GM12891 (cell line): ENCODE data around the gene INHBE.

Experiments used
- DNase-seq: peaks from one replicate; pipeline ENCODE4 v3.0.0; 2011; ENCODE audit warnings: low spot score; ENCODE audit not compliant: insufficient read length
- FAIRE-seq: peaks from 2 replicates; lab custom pipeline; 2011; peaks lifted over from hg19 to GRCh38; lab: Jason Lieb, UNC
- PAX5 ChIP-seq: IDR thresholded peaks from 2 replicates; pipeline ENCODE4 v1.6.1; 2011; ENCODE audit warnings: low read length, moderate library complexity, mild to moderate bottlenecking; ENCODE audit not compliant: insufficient read depth, severe bottlenecking
- POLR2A ChIP-seq: IDR thresholded peaks from 2 replicates; pipeline ENCODE4 v1.6.1; 2011; ENCODE audit warnings: low read depth, low read length, control low read depth
- POLR2AphosphoS5 ChIP-seq: IDR thresholded peaks from 2 replicates; pipeline ENCODE4 v1.6.1; 2011; ENCODE audit warnings: low read depth, low read length, control low read depth
- POU2F2 ChIP-seq: IDR thresholded peaks from 2 replicates; pipeline ENCODE4 v1.6.1; 2011; ENCODE audit warnings: low read depth, mild to moderate bottlenecking, control low read depth, low read length, moderate library complexity
- SPI1 ChIP-seq: IDR thresholded peaks from 2 replicates; pipeline ENCODE4 v1.6.1; 2011; ENCODE audit warnings: low read depth, low read length, control low read depth
- TAF1 ChIP-seq: IDR thresholded peaks from 2 replicates; pipeline ENCODE4 v1.6.1; 2011; ENCODE audit warnings: low read depth, low read length, control low read depth

The INHBE gene

GRCh38 chr12:57479376-57480115, 24.4 kb downstream of the INHBE start, which contains the start of gene ARHGAP9:
Gene ARHGAP9, minus strand, starts transcription at chr12:57479866. Its CDS starts 460 bp downstream, at chr12:57479406.
- DNase-seq, result no peak
- FAIRE-seq, result peak; percentile 94
- TF ChIP-seq TAF1 (peak; percentile 39; the same call in 1 of the 2 replicates), SPI1 (peak; percentile 73), POLR2A (peak; percentile 49; the same call in 1 of the 2 replicates), PAX5 (no peak), POU2F2 (no peak)

- FAIRE-seq (peak; percentile 31), DNase-seq (no peak)
- TF ChIP-seq SPI1 (no peak), PAX5 (no peak), POLR2A (no peak), TAF1 (no peak), POU2F2 (no peak), POLR2AphosphoS5 (no peak)
These were observed 26.6 kb downstream of the INHBE start for GRCh38 chr12:57481671-57482070.

- FAIRE-seq (no peak), DNase-seq (no peak)
- TF ChIP-seq POLR2AphosphoS5 (no peak), POU2F2 (no peak), SPI1 (no peak), PAX5 (no peak), TAF1 (no peak), POLR2A (no peak)
These were observed 28.4 kb downstream of the INHBE start for GRCh38 chr12:57483466-57483865.

- TF ChIP-seq TAF1 (no peak), PAX5 (no peak), POLR2A (no peak), POLR2AphosphoS5 (no peak), POU2F2 (no peak), SPI1 (no peak)
- DNase-seq, result no peak
- FAIRE-seq, result no peak
These were observed 30.6 kb downstream of the INHBE start for GRCh38 chr12:57485695-57486094.

GRCh38 chr12:57487055-57487596, 32.0 kb downstream of the INHBE start:
- FAIRE-seq (peak; percentile 5), DNase-seq (no peak)
- TF ChIP-seq POLR2A, result no peak
- TF ChIP-seq POLR2AphosphoS5, result no peak
- TF ChIP-seq PAX5, result no peak
- no peak for TF ChIP-seq TAF1
- no peak for TF ChIP-seq POU2F2

GRCh38 chr12:57487597-57488401, 32.7 kb downstream of the INHBE start, which contains the start of gene MARS1:
Gene MARS1, plus strand, starts transcription at chr12:57488068. Its CDS starts 23 bp downstream, at chr12:57488091.
- TF ChIP-seq POLR2AphosphoS5 (peak; percentile 87), TAF1 (peak; percentile 39; the same call in 1 of the 2 replicates), POLR2A (peak; percentile 81), SPI1 (peak; percentile 58), PAX5 (no peak), POU2F2 (no peak)
- peak; percentile 91 for FAIRE-seq
- peak; percentile 80 for DNase-seq

- TF ChIP-seq POLR2A (peak; percentile 2; the same call in 1 of the 2 replicates), PAX5 (no peak)
- FAIRE-seq (no peak), DNase-seq (no peak)
These were observed 33.5 kb downstream of the INHBE start for GRCh38 chr12:57488402-57489156.

- peak; percentile 41 for FAIRE-seq
- TF ChIP-seq POLR2A (no peak), PAX5 (no peak), POLR2AphosphoS5 (no peak), TAF1 (no peak), SPI1 (no peak), POU2F2 (no peak)
- DNase-seq, result no peak
These were observed 34.1 kb downstream of the INHBE start for GRCh38 chr12:57489157-57489641.

GRCh38 chr12:57490126-57490525, 35.0 kb downstream of the INHBE start:
- DNase-seq (no peak), FAIRE-seq (no peak)
- TF ChIP-seq POU2F2 (no peak), TAF1 (no peak), POLR2A (no peak), PAX5 (no peak), POLR2AphosphoS5 (no peak), SPI1 (no peak)
